Colonic mucosa (tissue), 4 donors: Measurements from ENCODE around the gene PLPP3. TPM values are rescaled to one million over a fixed set of nuclear protein-coding genes. Genes with fewer than 3 reads are reported as not detected.
"Not testable (repeated sequence)": the region's sequence is repeated elsewhere in the genome, so short reads cannot be mapped to it uniquely, and the experiment has no call there.

Experiments used
- DNase-seq: peaks from one replicate; pipeline ENCODE4 v3.0.0-alpha.2; 2020
- H3K27ac ChIP-seq: fragments of 200-600 bp; one replicate; pipeline ENCODE4 v1.8.0; 2021
- H3K27me3 ChIP-seq: fragments of 200-600 bp; one replicate; pipeline ENCODE4 v1.8.0; 2021
- H3K36me3 ChIP-seq: fragments of 200-600 bp; one replicate; pipeline ENCODE4 v1.8.0; 2021
- H3K4me1 ChIP-seq: fragments of 200-600 bp; one replicate; pipeline ENCODE4 v1.8.0; 2021; ENCODE audit warnings: mild to moderate bottlenecking
- H3K4me3 ChIP-seq: fragments of 200-600 bp; one replicate; pipeline ENCODE4 v1.8.0; 2021
- H3K9ac ChIP-seq, 2 donors: one replicate each; pipeline ENCODE4 v1.7.0; 2013; ENCODE audit warnings: control low read depth in 2 of 2, low read depth in 2 of 2, low read length in 2 of 2
- H3K9me3 ChIP-seq: fragments of 200-600 bp; one replicate; pipeline ENCODE4 v1.8.0; 2021
- intact Hi-C: fragments of 100-400 bp; cut with DNase I; formaldehyde crosslinking; loops from one replicate; pipeline ENCODE4 v1.14.1; 2022
- total RNA-seq, 2 donors: library from RNA; stranded (reverse); fragmentation: NEBNext Ultra II Directional in 1 of 2; extraction: Animal tissue kit (Norgen Biotek cat#: 25700) in 1 of 2; gene quantifications; one replicate each; pipeline ENCODE4 v1.2.1, GENCODE V29; 2021
- TF ChIP-seq, protein P1 (sequence below): fragments of 200-600 bp; IDR thresholded peaks from one replicate; pipeline ENCODE4 v1.8.0; 2022; ENCODE audit warnings: antibody characterized with exemption, mild to moderate bottlenecking
- donor health status: healthy.
- donor health status: DM: no; HTN: no; CAD: no.
- donor health status: DM: no; HTN: no; CAD: no.

Gene PLPP3
- total RNA-seq, 2 donors from 2014 or later = 18.6 to 33.3 TPM

DNA sequence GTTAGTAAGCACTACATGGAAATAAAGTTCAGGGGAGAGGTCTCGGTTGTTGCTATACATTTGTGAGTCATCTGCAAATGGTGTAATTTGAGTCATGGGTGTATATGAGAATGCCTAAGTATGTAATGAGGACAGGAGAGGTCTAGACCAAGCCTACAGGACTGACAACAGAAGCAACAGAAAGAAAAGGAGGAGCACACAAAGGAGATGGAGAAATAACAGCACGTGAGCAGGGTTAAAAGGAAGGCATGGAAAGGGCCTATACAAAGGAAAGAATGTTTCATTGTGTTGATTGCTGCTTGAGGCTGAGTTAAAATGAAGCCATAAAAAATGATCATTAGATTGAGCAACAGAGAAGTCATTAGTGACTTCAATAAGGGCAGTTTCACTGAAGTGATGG is 37.8 kb upstream of the PLPP3 start:
- H3K9ac ChIP-seq = no peak overlapping the region
- intact Hi-C loops = no loop called here
- H3K36me3 ChIP-seq = no peaks in the 10 kb centered on the region

DNA sequence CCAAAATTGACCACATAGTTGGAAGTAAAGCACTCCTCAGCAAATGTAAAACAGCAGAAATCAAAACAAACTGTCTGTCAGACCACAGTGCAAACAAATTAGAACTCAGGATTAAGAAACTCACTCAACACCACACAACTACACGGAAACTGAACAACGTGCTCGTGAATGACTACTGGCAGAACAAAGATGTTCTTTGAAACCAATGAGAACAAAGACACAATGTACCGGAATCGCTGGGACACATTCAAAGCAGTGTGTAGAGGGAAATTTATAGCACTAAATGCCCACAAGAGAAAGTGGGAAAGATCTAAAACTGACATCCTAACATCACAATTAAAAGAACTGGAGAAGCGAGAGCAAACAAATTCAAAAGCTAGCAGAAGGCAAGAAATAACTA is 31.4 kb upstream of the PLPP3 start:
- intact Hi-C loops, DNase-seq, H3K27ac ChIP-seq: not testable (repeated sequence)

More for the DNA sequence above, 37.8 kb upstream of the PLPP3 start:
- TF ChIP-seq, protein P1, sequence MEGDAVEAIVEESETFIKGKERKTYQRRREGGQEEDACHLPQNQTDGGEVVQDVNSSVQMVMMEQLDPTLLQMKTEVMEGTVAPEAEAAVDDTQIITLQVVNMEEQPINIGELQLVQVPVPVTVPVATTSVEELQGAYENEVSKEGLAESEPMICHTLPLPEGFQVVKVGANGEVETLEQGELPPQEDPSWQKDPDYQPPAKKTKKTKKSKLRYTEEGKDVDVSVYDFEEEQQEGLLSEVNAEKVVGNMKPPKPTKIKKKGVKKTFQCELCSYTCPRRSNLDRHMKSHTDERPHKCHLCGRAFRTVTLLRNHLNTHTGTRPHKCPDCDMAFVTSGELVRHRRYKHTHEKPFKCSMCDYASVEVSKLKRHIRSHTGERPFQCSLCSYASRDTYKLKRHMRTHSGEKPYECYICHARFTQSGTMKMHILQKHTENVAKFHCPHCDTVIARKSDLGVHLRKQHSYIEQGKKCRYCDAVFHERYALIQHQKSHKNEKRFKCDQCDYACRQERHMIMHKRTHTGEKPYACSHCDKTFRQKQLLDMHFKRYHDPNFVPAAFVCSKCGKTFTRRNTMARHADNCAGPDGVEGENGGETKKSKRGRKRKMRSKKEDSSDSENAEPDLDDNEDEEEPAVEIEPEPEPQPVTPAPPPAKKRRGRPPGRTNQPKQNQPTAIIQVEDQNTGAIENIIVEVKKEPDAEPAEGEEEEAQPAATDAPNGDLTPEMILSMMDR = no peak
- no peak for DNase-seq
- H3K4me3 ChIP-seq = no peak overlapping the region
- no peaks in the 10 kb centered on the region for H3K4me1 ChIP-seq
- H3K9me3 ChIP-seq = no peaks in the 10 kb centered on the region
- no peaks in the 10 kb centered on the region for H3K27me3 ChIP-seq
- no peak overlapping the region for H3K27ac ChIP-seq

GRCh38 chr1:56610097-56610496 is 30.7 kb upstream of the PLPP3 start:
- H3K9me3 ChIP-seq, H3K4me3 ChIP-seq, H3K27ac ChIP-seq, DNase-seq, H3K36me3 ChIP-seq, H3K27me3 ChIP-seq, H3K9ac ChIP-seq, H3K4me1 ChIP-seq, intact Hi-C loops: not testable (repeated sequence)

More for the DNA sequence above, 31.4 kb upstream of the PLPP3 start:
- not testable (repeated sequence) for H3K27me3 ChIP-seq, H3K4me3 ChIP-seq, H3K9me3 ChIP-seq, H3K4me1 ChIP-seq, H3K36me3 ChIP-seq, H3K9ac ChIP-seq

DNA sequence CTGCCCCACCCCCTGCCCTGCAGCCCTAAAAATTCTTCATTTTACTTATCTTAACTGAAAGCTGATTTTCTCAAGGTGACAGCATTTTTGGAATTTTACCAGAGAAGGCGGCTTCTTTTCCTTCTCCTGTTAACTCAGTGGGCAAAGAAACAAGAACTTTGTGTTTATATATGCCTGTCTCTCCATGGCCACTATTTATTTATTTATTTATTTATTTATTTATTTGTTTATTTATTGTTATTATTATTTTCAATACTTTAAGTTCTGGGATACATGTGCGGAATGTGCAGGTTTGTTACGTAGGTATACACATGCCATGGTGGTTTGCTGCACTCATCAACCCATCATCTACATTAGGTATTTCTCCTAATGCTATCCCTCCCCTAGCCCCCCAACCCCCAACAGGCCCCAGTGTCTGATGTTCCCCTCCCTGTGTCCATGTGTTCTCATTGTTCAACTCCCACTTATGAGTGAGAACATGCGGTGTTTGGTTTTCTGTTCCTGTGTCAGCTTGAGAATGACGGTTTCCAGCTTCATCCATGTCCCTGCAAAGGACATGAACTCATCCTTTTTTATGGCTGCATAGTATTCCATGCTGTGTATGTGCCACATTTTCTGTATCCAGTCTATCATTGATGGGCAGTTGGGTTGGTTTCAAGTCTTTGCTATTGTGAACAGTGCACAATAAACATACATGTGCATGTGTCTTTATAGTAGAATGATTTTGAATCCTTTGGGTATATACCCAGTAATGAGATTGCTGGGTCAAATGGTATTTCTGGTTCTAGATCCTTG is 16.2 kb upstream of the PLPP3 start:
- intact Hi-C loops, H3K27me3 ChIP-seq, H3K36me3 ChIP-seq, H3K9ac ChIP-seq, DNase-seq, H3K4me3 ChIP-seq, H3K27ac ChIP-seq, H3K9me3 ChIP-seq, H3K4me1 ChIP-seq: not testable (repeated sequence)

DNA sequence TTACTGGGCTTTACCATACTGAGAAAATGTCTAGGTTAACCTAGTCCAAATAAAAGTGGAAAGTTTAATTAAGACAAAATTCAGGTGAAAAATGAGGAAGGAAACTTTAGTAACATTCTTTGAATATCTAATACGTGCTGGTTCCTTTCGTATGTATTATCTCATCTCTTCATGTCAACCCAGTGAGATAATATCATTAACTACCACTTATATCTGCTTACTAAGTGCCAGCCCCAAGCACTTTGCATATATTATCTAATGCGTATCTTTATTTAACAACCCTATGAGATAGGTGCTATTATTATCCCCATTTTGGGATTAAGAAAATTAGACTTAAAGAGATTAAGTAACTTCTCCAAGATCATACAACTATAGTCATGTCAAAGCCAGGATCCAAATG is 12.5 kb upstream of the PLPP3 start:
- TF ChIP-seq, protein P1 = no peak
- no peak overlapping the region for H3K9ac ChIP-seq

DNA sequence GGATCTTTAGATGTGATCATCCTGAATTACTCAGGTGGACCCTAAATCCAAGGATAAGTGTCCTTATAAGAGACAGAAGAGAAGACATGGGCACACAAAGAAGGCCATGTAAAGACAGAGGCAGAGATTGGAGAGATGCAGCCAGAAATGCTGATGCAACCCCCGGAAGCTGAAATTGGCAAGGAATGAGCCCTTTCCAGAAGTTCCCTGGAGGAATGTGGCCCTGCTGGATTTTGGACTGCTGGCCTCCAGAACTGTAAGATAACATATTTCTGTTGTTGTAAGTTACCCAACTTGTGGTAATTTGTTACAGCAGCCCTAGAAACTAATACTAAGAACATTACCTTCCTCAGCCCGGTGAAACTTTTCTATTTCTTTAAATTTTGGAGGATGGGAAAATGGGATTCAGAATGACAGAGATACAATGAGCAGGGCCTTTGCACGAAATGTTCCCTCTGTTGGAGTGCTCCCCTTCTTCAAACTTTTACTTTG is 11.2 kb upstream of the PLPP3 start:
- Histone ChIP-seq H3K9ac (no peak overlapping the region), H3K27ac (no peak overlapping the region)
- TF ChIP-seq, protein P1 = no peak

More for the DNA sequence above, 12.5 kb upstream of the PLPP3 start:
- no peaks in the 10 kb centered on the region for H3K9me3 ChIP-seq
- no peak overlapping the region for H3K4me3 ChIP-seq
- intact Hi-C loops = no loop called here
- no peaks in the 10 kb centered on the region for H3K4me1 ChIP-seq
- H3K27me3 ChIP-seq = no peaks in the 10 kb centered on the region
- H3K36me3 ChIP-seq = no peaks in the 10 kb centered on the region
- no peak overlapping the region for H3K27ac ChIP-seq
- no peak for DNase-seq

DNA sequence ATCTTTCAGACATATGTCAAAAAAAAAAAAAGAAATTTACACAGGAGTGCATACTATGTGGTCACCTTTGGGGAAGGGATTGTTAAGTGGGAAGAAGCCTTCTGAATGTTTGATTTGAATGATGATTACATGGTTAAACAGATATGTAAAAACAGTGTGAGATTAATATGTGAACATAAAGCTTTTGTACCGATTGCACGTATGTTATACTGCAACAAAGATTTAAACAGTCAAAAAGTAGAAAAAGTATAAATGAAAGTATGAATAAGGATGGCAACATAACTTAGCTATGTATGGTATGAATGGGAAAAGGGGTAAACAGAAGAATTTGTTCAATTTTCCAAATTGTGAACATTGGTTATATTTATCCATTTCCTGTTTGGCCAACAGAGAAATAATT is 10.0 kb upstream of the PLPP3 start:
- DNase-seq = no peak
- TF ChIP-seq, protein P1 = no peak
- Histone ChIP-seq H3K9ac (no peak overlapping the region), H3K4me1 (no peaks in the 10 kb centered on the region), H3K9me3 (no peaks in the 10 kb centered on the region), H3K27me3 (no peaks in the 10 kb centered on the region), H3K36me3 (no peaks in the 10 kb centered on the region), H3K27ac (no peak overlapping the region), H3K4me3 (no peak overlapping the region)
- intact Hi-C loops = loop anchor here (5.0 to 10.0 kb wide), 3 partner anchors 1115 to 1302 kb away; no protein-coding TSS in a partner anchor

More for the DNA sequence above, 11.2 kb upstream of the PLPP3 start:
- Histone ChIP-seq H3K36me3 (no peaks in the 10 kb centered on the region), H3K27me3 (no peaks in the 10 kb centered on the region), H3K4me3 (no peak overlapping the region), H3K4me1 (no peaks in the 10 kb centered on the region), H3K9me3 (no peaks in the 10 kb centered on the region)
- intact Hi-C loops = no loop called here
- DNase-seq = no peak
